DMS114 treated with DMSO at 0.1 percent for 48 hours (cell line): ENCODE data around the gene NLK.
"Not testable (repeated sequence)": the region's sequence is repeated elsewhere in the genome, so short reads cannot be mapped to it uniquely, and the experiment has no call there.

Experiments used
- DNase-seq: peaks from one replicate; lab custom pipeline; 2025; ENCODE audit not compliant: unreplicated experiment; lab: John Stamatoyannopoulos, UW

NLK gene

DNA sequence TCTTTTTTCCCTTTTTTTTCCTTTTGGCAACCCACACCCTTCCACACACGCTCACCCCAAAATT, at the start of gene NLK:
TSS of gene NLK (plus strand) at position 21 of the 64 bp plus-strand sequence. CDS start 197 bp downstream, outside the sequence.
- DNase-seq, result no peak

DNA sequence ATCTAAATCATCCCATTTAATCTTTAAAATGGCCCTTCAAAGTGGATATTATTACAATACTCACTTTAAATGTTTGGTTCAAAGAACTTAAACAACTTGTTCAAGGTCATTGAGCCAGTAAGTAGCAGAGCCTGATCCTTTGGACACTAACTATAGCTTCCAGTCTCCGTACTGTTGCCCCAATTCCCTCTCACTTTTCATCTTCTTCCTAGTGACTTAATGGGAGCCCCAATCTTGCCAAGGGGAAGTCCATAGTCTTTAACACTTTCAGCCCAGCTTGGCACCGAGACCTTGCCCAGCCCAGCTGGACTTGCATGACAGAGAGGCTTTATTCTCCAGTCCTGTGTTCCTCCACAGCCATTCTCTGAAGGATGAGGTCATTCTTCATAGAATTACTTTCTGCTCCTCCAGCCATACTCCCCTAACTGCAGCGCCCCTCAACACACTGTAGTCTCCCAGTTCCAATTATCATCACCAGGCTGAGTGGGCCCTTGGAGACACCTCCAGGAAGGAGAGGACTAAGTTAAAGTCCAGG, 49.2 kb upstream of the NLK start:
- DNase-seq, result no peak

DNA sequence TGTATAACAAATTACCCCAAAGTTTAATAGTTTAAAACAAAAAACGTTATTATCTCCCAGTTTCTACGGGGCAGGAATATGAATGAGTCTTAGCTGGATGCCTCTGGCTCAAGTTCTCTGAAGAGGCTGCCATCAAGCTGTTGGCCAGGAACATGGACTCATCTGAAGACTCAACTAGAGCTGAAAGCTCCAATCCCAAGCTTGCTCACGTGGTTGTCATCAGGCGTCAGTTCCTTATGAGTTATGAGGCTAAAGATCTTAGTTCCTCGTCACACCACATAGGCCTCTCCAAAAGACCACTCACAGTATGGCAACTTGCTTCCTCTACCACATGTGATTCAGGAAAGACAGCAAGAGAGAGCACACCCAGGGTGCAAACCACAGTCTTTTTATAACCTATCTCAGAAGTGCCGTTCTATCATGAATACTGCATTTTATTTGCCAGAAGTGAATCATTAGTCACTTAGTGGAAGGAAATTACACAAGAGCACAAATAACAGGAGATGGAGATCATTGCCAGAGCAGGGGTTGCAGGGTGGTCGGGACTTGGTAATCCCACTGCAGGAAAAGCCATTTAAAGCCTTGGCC, 48.7 kb upstream of the NLK start:
- DNase-seq, result no peak

DNA sequence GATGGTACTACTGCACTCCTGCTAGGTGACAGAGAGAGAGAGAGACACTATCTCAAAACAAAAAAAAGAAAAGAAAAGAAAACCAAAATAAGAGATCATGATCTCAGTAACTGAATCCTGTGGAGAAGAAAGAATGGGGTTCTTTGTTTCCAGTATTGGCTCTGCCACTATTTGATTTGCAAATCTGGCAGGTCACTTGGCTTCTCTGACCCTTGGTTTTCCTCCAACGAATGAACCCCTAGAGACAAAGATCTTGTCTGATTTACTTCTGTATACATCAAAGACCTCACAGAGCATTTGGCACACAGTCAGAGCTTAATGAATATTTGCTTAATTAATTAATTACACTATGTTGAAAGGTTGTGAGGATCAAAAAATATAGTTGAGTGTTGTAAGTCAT, 47.9 kb upstream of the NLK start:
- DNase-seq, result no peak

DNA sequence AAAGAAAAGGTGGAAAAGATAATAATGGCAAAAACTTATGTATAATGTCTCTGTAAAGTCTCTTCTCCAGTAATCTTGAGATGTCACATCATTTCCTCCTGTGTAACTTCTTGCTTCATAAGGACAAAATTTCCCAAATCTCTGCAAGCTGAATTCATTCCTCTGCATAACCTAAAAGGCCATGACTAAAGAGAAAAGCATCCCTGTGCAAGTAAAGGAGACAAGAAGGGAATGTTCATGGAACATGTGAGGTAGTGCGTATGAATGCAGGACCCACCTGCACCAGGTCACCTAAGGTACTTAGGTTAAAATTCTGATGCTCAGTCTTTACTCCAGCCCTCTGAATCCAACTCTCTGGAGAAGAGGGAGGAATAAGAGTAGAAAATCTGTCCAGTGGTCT, 46.9 kb upstream of the NLK start:
- DNase-seq, result no peak

DNA sequence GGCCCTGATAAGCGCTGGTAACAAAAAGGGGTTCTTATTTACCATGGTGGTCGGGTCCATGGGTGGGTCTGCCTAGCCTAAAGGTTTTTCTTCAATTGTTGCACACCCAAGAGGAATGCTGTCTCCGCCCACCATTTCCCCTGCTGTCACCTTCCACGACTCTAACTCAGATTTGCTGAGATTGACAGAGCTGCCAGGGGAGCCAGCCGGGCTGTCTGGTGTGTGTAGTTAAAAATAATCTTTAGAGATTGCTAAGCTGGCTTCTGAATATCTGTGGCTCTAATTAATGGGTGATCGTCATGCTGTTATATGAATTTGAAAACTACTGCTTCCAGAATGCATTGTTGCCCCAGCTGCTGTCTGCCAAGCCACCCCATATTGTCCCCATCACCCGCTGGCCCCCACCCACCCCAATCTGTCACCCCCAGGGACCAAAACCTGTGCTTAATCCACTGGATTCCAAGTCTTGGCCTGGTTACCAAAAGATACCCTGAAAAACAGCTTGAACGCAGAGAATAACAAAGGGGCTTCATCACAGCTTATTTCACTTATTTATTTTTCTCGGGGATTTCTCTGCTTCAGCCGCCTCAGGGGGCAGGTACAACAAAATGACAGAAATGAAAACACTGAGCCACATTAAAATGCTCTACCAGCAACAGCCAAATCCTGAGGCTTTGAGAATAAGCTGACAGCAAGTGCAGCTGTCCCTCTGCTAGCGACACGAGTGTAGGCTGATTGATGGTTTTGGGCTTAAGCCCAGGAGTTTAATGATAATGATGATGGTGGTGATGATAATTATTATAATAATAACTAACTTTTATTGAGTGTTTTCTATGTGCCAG, 46.1 kb upstream of the NLK start:
- no peak for DNase-seq

DNA sequence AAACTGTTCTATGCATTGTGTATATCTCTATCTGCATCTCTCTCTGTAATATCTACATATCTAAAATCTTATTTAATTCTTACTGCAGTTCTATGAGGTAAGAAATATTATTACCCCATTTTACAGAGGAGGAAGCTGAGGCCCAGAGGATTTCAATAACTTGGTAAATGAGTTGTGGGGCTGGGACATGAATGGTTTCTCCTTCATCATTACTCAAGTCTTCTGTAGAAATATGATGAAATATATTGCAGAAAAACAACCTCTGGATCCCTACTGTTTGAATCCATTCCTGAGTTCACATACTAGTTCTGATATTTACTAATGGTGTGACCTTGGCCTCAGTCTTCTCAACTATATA, 45.5 kb upstream of the NLK start:
- no peak for DNase-seq

DNA sequence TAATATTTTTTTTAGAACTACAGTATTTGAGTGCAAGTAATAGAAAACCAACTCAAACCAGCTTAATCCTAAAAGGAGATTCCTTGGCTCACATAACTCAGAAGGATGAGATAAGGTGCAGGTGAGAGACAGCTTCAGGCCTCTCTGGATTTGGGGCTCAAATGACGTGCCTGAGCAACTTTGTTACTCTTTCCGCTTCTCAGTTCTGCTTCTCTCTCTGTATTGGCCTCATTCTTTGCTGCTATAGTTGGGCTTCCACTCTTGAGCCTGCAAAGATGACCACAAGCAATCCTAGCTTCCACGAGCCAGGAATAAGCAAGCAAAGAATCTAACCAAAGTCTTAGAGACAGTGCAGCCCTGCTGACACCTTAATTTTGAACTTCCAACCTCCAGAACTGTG, 45.0 kb upstream of the NLK start:
- DNase-seq, result no peak

DNA sequence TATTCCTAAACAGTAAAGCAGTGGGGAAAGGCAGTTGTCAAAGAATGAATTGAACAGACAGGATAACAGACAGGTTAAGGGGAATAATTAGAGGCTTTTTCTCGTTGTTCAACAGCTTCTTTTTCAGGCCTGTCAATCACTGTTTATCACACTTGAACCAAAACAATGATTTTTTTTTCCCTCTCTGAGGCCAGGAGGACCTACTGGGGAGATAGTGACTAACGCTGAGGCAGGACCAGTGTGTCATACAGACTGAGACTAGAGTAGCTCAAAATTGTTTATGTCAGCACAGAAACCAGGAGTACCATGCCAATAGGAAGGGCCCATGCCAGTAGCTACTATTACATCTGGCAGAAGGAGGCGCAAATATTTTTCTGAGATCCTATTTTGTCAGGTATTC, 41.3 kb upstream of the NLK start:
- DNase-seq, result no peak

DNA sequence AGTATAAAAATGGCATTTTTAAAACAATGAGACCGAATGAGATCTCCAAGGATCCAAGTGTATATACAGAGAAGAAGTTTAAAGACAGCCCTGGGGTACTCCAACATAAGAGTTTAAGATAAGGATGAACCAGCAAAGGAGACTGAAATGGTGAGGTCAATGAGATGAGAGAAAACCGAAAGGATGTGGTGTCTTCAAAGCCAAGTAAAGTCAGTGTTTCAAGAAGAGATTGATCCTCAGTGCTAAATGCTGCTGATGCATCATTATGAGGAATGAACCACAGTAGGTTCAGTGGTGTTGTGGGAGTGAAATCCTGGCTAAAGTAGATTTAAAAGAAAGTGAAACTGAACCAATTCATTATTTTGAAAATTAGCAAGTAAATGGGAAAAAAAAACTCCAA, 38.1 kb upstream of the NLK start:
- no peak for DNase-seq

DNA sequence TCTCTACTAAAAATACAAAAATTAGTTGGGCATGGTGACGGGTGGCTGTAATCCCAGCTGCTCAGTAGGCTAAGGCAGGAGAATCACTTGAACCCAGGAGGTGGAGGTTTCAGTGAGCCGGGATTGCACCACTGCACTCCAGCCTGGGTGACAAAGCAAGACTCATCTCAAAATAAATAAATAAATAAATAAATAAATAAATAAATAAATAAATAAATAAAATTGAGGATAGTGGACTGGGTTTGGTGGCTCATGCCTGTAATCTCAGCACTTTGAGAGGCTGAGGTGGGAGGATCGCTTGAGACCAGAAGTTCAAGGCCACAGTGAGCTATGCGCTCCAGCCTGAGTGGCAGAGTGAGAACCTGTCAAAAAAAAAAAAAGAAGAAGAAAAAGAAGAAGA, 34.6 kb upstream of the NLK start:
- DNase-seq, result not testable (repeated sequence)

DNA sequence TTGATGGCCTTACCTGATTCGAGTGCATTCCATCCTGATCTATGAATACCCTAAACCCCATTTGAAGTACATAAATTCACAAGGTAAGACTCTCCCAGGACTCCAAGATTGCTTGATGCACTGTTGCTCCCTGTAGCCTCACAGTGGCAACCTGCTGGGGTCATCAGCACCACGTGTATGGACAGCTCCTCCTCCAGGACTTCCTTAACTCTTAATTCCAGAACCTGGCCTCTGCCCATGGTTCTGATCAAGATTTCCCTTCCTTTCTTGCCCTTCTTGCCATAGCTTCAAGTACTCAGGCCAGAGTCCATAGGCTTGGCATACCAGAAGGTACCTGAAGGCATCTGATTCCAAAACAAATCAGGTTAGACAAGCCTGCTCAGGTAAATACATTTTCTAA, 34.0 kb upstream of the NLK start:
- no peak for DNase-seq

DNA sequence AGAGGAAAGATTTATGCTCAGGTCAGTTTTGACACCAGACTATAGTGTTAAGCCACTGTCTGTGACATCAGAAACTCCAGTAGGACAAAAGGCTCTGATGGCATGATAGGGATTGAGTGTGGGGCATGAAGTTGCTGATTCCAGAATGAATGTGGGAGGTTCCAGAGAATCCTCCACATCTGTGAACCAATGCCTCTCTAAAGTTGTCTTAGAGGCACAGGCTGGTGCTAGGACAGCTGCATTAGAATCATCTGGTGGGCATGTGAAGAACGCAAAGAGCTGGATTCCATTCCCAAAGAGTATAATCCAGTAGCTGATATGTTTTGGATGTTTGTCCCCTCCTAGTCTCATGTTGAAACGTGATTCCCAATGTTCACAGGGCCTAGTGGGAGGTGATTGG, 32.1 kb upstream of the NLK start:
- no peak for DNase-seq

DNA sequence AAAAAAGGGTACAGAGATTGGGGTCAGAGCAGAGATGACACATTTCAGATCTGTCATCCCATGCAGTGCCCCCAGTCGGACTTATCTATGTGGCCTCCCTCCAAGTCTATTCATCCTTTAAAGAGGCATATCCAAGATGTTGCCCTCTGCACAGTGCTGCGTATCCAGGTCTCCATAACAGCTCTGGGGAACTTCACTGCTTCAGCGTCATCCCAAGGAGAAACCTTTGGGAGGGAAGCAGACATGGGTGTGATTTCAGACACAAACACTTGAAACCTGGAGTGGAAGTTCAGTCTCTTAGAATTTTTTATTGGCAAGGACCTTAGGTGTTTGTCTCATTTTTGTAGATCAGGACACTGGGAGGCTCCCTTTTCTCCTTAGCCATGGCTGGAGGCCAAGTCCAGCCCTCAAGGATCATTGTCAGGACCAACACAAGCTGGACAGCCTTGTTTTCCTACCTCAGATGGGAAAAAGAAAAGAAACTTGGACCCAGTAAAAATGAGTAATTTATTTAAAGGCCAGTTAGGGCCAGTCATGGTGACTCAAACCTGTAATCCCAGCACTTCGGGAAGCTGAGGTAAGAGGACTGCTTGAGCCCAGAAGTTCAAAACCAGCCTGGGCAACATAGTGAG, 23.9 kb upstream of the NLK start:
- no peak for DNase-seq

DNA sequence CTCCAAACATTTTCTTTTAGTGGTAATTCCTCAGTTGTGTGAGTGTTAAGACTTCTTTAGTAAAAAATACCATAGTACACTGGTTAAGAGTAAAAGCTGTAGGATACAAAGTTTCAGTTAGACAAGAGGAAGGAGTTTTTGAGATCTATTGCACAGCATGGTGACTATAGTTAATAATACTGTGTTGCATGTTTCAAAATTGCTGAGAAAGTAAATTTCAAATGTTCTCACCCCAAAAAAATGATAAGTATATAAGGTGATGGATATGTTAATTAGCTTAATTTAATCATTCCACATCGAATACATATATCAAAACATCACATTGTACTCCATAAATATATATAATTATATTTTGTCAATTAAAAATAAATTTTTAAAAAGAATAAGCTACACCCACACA, 22.0 kb upstream of the NLK start:
- no peak for DNase-seq

DNA sequence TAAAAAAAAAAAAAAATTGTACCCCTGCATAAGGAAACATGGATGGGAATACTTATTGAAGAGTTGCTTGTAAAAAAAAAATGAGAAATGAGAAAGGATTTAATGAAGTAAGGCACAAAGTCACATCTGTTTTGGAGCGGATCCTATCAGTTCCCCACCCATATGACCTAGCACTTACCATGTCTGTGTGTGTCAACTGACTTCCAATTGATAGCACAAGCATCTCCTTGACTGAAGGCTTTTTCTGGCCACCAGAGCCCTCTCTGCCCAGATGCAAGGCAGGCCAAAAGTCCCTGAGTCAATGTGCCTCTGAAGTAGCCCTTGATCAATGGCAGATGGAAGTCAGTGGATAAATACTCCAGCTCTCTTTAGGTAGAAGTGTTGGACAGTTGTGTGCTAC, 13.4 kb upstream of the NLK start:
- DNase-seq, result no peak

DNA sequence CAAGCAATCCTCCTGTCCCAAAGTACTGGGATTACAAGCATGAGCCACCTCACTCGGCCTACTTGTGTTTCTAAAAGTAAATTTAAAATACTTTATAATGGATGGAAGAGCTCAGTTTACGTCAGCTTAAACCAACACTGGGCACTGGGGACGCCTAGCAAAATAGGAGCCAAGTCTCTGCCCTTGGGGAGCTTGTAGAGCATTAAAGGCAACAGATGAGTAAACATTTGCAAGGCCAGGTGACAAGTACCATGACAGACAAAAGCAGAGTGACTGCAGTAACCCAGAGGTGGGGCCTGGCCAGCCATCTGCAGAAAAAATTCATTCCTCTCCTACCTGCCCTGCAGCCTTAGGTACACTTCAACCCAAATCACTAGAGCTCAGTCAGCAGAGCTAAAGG, 12.1 kb upstream of the NLK start:
- DNase-seq, result no peak

DNA sequence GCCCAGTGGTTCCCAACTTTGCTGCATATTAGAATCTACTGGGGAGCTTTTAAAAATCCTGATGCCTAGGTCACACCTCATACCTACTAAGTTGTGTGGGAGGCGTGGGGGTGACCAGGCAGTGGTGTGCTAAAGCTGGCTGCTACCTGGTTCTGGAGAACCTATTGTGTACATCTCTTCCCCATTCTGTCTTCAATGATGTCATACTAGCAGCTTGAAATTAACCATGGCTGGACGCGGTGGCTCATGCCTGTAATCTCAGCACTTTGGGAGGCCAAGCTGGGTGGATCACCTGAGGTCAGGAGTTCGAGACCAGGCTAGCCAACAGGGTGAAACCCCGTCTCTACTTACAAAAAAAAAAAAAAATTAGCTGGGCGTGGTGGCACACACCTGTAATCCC, 11.3 kb upstream of the NLK start:
- DNase-seq, result no peak

DNA sequence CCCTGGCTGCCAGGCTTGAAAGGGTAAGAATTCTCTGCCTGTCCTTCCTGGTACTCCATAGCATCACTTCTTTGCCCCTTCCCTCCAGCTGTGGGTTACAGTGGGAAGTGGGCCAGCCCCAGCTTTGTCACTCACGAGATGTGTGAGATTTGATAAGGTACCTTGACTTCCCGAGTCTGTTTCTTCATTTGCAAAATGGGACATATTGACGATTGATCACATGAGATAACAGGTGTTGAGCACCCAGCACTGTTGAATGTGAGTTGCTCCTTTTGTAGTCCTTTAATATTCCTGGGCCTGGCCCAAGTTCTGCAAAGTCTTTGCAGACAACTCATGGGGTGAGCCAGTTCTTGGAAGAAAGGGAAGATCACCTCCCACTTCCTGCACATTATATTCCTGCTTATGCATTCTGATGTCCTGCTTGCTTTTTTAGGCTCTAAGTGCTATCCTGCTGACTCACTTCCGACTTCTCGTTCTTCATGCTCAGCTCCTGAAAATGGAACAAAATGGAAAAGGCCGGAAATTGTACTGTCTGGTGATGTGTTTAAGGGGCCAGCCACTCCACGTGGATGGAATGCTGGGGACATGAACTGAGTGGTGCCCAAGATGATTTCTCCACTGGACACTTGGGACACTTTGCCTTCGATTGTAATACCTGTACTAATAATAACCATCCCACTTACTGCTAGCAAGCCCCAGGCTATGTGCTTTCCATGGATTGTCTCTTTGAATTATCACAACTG, 8.3 kb upstream of the NLK start:
- no peak for DNase-seq

DNA sequence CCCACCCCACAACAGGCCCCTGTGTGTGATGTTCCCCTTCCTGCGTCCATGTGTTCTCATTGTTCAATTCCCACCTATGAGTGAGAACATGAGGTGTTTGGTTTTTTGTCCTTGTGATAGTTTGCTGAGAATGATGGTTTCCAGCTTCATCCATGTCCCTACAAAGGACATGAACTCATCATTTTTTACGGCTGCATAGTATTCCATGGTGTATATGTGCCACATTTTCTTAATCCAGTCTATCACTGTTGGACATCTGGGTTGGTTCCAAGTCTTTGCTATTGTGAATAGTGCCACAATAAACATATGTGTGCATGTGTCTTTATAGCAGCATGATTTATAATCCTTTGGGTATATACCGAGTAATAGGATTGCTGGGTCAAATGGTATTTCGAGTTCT, 7.0 kb upstream of the NLK start:
- not testable (repeated sequence) for DNase-seq

DNA sequence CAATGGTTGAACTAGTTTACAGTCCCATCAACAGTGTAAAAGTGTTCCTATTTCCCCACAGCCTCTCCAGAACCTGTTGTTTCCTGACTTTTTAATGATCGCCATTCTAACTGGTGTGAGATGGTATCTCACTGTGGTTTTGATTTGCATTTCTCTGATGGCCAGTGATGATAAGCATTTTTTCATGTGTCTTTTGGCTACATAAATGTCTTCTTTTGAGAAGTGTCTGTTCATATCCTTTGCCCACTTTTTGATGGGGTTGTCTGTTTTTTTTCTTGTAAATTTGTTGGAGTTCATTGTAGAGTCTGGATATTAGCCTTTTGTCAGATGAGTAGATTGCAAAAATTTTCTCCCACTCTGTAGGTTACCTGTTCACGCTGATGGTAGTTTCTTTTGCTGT, 6.6 kb upstream of the NLK start:
- DNase-seq, result not testable (repeated sequence)

DNA sequence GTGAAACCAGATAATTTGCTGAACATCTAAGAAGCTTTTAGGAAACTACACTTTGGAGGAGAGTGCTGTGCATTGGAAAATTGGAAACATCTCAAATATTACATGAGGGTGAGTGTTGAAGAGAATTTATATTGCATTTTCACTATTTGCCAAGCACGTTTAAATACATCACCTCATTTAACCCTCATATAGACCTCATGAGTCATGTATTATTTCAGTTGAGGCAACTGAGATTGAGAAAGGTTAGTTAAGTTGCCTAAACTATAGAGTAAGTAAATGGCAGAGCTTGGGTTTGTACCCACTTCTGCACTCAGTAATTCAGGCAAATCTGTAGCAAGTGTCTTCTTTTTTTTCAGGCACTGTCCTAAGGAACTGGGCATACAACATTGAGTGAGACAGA, 3.7 kb upstream of the NLK start:
- no peak for DNase-seq
